HG03097 (cell line): ENCODE data around the gene USP53.
"Not testable (repeated sequence)": the region's sequence is repeated elsewhere in the genome, so short reads cannot be mapped to it uniquely, and the experiment has no call there.

Experiments used
- ATAC-seq: cut with Tn5 transposase; IDR thresholded peaks from one replicate; pipeline ENCODE4 v1.9.1; 2021; ENCODE audit not compliant: unreplicated experiment, low FRiP score

The USP53 gene

GRCh38 chr4:119212234-119212963, at the start of gene USP53:
USP53 (plus strand) TSS chr4:119212713; CDS start chr4:119239760, 27,047 bp downstream.
- peak; percentile 90 for ATAC-seq

GRCh38 chr4:119165767-119166166, 46.7 kb upstream of the USP53 start:
- no peak for ATAC-seq

- no peak for ATAC-seq
These were observed 42.3 kb upstream of the USP53 start for GRCh38 chr4:119170195-119170594.

- ATAC-seq: no peak
These were observed 40.3 kb upstream of the USP53 start for GRCh38 chr4:119172223-119172622.

GRCh38 chr4:119173729-119174361, 38.7 kb upstream of the USP53 start:
- not testable (repeated sequence) for ATAC-seq

GRCh38 chr4:119179011-119179410, 33.5 kb upstream of the USP53 start:
- no peak for ATAC-seq

GRCh38 chr4:119184128-119184527, 28.4 kb upstream of the USP53 start:
- no peak for ATAC-seq

- no peak for ATAC-seq
These were observed 22.9 kb upstream of the USP53 start for GRCh38 chr4:119189638-119190037.

- ATAC-seq: no peak
These were observed 22.2 kb upstream of the USP53 start for GRCh38 chr4:119190354-119190753.

GRCh38 chr4:119191505-119191904, 21.0 kb upstream of the USP53 start:
- no peak for ATAC-seq

- ATAC-seq: no peak
These were observed 14.7 kb upstream of the USP53 start for GRCh38 chr4:119197772-119198212.

- ATAC-seq: no peak
These were observed 7.6 kb upstream of the USP53 start for GRCh38 chr4:119204916-119205315.

- ATAC-seq: no peak
These were observed 6.8 kb upstream of the USP53 start for GRCh38 chr4:119205690-119206089.

GRCh38 chr4:119206178-119206577, 6.3 kb upstream of the USP53 start:
- ATAC-seq: no peak

- no peak for ATAC-seq
These were observed 5.5 kb upstream of the USP53 start for GRCh38 chr4:119207051-119207450.

GRCh38 chr4:119209077-119209476, 3.4 kb upstream of the USP53 start:
- ATAC-seq: no peak

- ATAC-seq: no peak
These were observed 2.9 kb upstream of the USP53 start for GRCh38 chr4:119209586-119209985.

GRCh38 chr4:119210775-119211174, 1.7 kb upstream of the USP53 start:
- no peak for ATAC-seq

- no peak for ATAC-seq
These were observed 663 bp upstream of the USP53 start for GRCh38 chr4:119211867-119212233.

- peak; percentile 67 for ATAC-seq
These were observed 572 bp downstream of the USP53 start for GRCh38 chr4:119212964-119213606.

GRCh38 chr4:119218093-119218492, 5.6 kb downstream of the USP53 start:
- no peak for ATAC-seq

GRCh38 chr4:119221412-119221811, 8.9 kb downstream of the USP53 start:
- no peak for ATAC-seq
